ENCODE measurements around the gene ADM2.

The ADM2 gene

DNA sequence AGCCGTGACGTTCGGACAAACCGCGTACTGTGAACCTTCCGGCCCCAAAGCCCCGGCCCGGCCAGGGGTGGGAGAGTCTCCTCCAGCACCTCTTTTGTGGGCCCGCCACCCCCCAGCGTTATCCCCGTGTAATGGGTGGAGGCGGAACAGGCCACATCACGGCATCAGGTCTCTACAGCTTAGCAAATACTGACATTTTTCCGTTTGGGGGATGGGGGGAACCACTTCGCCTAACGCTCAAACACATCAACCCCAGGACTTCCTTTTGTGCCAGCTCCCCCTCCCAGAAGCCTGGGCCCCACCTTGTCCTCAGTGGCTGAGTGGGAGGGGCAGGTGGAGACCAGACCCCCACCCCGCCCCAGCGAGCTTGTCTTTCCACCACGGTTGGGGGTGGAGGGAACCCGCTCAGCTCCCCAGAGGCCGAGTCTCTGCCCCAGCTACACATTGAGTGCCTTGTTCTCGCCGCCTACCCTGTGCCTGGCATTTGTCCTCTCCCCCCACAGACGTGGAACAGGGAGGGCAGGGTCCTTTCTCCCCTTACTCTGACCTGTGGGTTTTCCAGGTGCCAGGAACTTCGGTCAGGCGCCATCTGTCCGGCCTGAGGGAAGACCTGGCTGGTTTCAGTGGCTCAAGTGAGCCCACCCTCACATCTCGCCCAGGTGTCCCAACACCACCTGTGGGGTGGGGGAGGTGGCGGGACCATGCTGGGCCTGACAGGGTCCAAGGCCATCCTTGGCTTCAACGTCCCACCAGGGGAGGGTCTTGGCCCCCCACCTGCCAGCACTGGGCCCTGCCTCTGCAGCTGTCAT, 36.1 kb upstream of the ADM2 start:
- DNase-seq (ENCODE audit: low read depth in 2 of 3, low spot score in 1 of 3) = no peak

DNA sequence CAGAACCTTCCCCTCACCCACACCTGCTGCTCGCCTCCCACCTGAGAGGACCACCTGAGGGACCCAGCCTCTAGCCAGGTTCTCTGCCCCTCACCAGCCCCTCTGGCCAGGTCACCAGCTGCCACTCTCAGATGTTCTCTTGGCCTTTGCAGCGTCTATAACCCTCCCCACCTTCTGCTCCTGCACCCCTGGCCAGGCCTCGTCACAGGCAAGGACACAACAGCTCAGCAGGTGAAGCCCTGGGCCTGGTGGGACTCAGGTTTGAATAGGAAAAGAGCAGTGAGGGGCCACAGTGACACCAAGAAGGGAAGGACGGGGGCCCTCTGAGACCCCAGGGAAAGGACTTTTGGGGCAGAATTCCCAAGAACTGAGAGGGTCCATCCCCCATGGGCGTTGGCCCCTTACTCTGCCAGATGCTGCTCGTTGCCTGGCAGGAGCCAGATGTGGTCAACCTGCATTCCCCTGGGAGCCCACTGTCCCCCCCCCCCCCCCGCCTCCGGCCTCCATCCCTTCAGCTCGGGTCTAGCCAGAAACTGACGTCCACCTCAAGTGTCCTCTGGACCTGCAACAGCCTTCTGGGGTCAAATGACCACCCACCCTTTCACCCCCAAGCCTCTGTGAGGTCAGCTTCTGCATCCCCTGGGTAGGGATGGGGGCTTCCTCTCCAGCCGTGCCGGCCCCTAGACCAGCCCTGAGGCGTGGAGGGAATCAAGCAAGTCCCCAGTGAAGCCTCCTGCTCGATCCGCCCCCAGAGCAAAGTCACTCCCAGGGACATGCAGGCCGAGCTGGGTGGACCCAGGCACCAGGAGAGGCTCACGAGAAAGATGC, 35.2 kb upstream of the ADM2 start:
- DNase-seq (ENCODE audit: low read depth in 2 of 3, low spot score in 1 of 3) = no peak

DNA sequence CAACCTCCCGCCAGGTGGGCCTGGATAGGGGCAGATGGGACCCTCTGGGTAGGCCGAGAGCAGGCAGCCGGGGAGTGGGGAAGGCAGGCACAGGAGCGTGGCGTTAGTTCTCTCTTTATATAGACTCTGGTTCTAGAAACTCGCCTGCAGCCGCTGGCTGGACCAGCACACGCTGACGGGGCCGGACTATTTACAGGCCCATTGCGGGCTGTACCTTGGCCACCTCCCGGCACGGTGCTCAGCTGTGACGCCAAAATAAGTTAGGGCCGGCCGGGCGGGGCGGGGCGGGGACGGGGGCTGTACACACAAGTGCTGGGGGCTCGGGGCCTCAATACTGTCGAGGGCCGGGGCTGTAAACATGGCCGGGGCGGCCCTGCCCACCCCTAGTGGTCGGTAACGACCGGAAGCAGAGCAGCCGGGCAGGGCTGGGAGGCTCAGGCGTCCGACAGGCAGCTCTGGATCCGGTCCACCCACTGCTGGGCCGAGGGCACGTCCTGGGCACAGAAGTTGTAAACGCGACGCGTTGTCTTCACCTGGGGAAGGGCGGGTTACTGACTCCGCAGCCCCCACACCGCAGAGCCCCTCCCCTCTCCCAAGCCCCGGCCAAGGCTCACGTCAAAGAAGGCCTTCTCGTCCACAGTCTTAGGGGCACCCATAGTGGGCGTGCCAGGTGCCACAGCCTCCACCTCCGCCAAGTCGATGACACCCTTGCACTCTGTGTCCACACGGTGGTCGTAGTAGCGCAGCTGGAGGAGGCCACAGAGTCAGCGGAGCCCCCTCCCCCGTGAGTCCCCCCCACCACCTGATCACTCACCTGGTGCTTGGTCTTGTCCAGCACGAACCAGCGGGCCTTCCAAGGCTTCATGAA, 34.4 kb upstream of the ADM2 start:
- no peak for DNase-seq (ENCODE audit: low read depth in 2 of 3, low spot score in 1 of 3)

DNA sequence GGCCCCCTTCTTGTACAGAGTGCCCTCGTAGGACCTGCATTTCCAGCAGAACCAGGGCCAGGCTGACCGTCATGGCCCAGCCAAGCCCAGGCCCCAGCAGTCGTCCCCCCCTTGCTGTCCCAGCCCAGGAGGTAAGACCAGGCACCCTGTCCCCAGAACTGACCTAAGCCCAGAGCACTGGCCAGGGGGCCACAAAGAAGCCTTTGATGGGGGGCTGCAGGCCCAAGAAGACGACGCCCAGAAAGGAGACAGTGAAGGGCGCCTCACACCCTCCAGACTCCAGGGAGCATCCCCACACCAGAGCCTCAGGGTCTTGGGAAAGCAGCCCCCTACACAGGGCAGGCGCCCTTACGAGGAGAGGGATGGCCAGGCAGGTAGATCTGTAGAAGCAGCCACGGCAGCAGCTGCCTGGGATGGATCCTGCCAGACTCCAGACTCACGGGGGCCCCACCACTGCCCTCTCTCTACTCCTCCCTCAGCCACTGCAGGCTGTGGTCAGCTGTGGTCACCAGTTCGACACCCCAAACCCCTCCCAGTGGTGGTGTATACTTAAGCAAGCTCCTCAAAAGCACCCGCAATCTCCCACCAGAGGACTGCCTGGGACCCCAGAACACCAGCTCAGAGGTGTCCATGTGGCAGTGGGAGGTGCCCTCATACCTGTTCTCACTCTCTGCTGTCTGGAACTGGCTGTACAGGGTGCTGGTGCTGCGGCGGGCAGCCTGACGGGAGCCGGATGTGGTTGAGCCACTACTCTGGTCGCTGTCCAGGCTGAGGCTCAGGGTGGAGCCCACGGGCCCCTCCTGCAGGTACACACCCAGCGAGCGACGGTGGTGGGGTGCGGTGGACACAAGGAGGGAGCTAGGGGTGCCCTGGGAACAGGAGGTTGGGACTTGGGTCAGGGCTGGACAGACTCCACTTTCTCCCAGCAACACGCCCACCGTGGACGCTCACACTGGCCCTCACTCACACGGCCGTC, 33.5 kb upstream of the ADM2 start:
- no peak for DNase-seq (ENCODE audit: low read depth in 2 of 3, low spot score in 1 of 3)

DNA sequence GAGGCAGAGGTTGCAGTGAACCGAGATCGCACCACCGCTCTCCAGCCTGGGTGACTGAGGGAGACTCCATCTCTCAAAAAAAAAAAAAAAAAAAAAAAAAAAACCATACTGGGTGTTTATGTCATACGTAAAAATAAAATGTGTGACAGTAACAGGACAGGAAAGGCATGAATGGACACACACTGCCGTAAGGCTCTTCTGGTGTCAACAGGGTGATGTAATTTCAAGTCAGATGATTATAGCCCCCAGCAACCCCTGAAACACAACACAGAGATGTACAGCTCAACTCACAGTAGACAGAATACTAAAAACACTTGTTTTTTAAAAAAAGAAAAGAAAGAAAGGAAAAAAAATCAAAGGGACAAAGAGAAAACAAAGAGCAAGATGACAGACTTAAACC, 28.7 kb upstream of the ADM2 start:
- DNase-seq (ENCODE audit: low read depth in 2 of 3, low spot score in 1 of 3) = no peak

DNA sequence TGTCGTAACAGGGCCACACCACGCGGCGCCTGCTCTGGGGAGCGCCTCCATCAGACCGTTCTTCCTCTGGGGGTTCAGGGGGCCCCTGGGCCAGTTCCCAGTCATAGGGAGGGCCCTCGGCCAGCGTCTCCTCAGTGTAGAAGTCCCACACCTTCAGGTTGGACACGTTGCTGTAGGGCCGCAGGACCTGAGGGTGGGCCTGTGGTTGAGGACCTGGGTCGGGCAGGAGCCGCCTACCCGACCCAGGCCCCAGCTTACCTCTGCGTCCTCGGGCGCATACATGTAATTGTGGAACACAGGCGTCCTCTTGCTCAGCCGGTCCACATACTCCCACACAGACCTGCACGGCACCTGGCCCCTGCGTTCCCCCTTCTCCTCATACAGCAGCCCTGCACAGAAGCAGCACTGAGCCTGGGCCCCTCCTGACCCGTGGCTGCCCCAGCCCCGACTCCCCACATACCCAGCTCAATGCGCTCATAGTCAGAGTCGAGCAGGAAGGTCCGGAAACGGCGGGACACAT, 26.7 kb upstream of the ADM2 start:
- DNase-seq (ENCODE audit: low read depth in 2 of 3, low spot score in 1 of 3) = no peak

DNA sequence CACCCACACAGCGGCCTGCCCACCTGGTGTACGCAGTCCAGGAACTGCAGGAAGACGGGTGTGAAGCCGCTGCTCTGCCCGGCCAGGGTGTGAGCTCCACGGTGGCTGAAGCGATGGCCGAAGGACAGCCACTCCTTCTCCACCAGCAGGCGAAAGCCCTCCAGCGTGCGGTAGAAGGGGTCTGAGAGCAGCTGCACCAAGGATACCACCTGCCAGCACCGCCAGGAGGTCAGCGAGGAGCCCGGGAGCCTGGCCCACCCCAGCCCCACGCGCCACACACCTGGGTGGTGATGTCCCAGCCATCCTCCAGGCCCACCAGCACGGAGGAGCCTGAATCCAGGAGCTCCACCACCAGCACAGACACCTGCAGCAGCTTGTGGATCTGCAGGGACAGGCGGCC, 26.1 kb upstream of the ADM2 start:
- no peak for DNase-seq (ENCODE audit: low read depth in 2 of 3, low spot score in 1 of 3)

DNA sequence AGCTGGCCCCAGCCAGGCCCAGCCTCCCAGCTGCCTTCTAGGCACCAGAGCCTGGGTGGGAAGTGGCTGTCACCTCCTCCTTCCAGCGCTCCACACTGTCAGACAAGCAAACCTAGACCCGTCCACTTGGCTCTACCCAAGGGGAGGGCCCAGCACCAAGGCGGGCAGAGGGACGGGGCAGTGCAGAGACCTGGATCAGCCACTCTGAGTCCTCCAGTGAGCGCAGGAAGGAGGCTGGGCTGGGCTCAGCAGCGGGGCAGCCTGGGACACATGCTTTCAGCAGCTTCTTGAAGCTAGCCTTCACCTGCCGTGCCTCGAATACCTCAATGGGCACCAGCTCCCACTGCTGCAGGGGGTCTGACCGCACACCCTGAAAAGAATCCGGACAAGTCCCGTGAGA, 25.3 kb upstream of the ADM2 start:
- DNase-seq (ENCODE audit: low read depth in 2 of 3, low spot score in 1 of 3) = no peak

DNA sequence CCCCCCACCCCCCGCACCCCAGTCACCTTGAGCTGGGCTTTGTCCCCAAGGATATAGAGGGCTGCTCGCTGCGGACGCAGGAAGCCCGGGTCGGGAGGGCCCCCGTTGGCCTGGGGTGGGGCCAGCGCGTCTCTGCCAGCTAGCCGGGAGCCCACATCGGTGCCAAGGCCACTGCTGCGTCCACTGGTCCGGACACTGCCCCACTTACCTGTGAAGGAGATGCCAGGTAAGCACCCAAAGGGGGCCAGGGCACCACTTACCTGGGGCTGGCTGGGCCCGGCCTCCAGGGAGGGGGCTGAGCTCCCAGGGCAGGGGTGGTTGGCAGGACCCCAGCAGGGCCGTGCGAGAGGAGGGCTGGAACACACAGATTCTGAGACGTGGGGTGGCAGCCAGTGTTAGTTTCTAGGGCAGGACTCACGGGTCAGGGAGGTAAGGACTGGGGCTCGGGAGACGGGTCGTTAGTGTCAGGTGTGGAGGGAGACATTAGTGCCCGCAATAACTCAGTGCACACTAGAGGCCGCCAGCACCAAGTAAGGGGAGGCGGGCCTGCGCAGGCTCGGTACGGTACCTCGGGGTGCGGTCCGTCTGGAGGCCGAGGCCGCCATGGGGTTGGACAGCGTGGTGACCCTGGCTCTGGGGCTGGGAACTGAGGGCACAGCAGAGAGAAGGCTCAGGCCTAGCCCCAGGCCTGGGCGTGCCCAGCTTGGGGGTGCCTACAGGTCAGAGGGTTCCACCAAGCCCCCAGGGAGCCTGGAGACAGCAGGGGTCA, 24.7 kb upstream of the ADM2 start:
- DNase-seq (ENCODE audit: low read depth in 2 of 3, low spot score in 1 of 3) = no peak

DNA sequence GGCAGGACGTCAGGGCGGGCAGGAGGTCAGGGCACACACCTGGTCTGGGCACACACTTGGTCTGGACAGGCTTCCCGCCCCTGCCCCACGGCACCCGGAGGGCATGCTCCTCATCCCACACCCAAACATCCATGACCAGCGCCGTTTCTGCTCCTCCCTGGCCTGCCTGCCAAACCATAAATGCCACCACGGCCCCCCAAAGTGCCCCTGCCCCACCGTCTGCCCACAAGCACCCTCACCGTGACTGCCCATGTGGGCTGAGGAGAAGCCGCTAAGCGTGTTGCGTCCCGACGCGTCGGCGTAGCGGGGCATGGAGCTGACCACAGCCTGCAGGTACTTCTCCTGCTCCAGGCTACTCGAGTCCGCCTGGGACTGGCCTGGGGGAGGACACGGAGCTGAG, 22.3 kb upstream of the ADM2 start:
- no peak for DNase-seq (ENCODE audit: low read depth in 2 of 3, low spot score in 1 of 3)

DNA sequence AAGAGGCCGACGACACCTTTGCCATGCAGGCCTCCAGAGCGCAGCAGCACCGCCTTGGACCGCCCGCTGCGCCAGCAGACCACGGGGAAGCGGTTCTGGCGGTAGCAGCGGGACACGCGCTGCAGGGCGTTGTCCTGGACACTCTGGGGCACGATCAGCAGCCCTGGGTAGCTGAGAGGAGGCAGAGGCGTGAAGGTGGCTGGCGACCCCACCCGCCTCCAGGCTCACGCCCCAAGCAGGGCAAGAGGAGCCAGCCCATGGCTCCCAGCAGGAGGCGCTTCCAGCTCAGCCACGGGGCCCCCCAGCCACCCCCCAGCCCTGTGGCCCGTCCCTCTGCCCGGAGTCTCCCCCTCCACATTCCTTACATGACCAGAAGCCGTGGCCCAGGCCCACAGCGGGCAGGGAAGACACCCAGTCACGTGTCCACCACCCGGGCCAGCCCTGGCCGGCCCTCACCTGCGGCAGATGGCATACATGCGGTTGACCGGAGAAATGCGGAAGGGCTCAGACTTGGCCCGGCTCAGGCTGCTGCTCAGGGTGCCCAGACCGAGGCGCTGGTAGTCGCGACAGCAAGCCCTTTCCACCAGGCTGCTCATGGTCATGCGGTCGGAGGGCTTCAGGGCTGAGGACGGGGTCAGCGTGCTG, 21.7 kb upstream of the ADM2 start:
- no peak for DNase-seq (ENCODE audit: low read depth in 2 of 3, low spot score in 1 of 3)

DNA sequence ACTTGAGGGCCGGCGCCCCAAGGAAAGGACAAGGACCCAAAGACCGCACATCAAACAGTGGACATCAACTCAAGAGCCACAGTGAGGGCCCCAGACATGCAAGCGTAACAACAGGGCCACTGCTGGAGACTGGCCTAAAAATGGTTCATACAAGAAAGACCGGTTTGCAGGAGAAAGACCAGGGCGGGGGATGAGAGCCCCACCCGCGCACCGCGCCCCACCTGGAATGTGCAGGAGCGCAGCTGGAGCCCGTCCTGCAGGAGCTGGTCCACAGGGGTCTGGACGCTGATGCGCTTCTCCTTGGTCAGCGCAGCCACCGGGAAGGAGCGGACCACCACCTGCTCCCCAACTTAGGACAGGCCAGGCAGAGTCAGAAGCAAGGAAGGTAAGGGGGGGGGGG, 20.4 kb upstream of the ADM2 start:
- no peak for DNase-seq (ENCODE audit: low read depth in 2 of 3, low spot score in 1 of 3)

DNA sequence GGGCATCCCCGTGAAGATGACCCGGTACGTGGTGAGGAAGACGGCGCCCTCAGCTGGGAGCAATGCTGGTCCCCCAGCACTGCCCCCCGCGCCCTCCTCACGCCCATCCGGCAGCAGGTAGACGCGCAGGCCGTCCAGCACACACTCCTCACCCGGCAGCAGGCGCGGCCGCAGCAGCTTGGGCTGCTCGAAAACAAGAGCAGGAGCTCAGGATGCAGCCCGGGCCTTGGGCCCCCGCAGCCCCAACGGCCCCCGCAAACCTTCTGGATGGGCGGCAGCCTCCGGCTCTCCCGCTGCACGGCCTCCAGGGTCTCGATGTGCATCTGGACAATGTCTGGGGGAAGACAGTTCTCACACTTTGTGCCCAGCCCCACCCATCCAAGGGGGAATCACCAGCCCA, 19.8 kb upstream of the ADM2 start:
- no peak for DNase-seq (ENCODE audit: low read depth in 2 of 3, low spot score in 1 of 3)

DNA sequence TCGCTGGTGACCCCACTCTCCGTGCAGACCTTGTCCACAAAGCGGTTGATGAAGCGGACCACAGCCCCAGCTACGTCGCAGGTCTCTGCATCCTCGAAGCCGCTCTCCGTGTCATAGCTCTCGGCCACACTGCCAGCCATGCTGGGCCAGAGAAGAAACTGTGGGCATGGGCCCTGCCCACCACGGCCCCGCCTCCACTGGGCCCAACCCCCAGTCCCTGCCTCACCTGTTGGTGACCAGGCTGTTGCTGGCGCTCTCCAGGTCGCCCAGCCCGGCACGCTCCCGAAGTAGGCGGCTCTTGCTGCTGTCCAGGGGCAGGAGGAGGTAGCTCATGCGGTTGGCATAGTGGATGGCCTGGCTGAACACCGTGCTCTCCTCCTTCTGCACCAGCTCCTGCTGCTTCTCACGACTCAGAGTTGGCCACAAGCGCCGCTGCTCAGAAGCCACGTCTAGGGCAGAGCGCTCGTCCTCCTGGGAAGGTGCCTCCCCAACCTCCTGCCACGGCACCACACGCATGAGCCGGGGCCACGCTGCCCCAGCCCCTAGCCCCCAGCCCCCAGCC, 19.3 kb upstream of the ADM2 start:
- DNase-seq (ENCODE audit: low read depth in 2 of 3, low spot score in 1 of 3) = no peak

DNA sequence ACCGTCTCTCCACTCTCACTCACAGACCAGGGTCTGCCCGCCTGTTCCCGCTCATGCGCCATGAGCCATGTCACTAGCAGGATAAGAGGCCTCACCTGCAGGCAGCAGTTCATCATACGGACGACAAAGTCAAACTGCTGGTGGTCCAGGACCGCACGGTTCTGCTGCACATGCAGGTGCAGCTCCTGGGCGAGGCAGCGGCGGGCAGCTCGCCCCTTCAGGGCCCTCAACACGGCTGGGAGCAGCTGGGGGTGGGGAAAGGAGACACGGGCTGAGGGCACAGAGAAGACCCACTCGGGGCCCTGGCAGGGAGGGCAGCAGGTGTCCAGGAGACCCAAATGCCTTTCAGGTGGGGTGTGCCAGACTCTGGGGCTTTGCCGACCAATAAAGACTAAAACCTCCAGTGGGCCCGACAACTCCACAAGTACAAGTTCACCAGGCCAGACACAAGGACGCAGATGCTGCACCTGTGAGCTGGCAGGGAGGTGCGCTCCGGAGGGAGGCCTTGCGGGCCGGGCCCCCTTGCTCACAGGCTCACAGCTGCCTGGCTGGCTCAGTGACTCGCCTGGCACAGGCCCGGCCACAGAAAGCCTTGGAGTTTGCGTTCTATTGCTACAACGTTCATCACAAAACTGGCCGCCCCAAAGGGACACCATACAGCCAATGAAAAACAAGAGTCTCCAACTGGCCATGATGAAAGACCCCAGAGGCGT, 18.0 kb upstream of the ADM2 start:
- no peak for DNase-seq (ENCODE audit: low read depth in 2 of 3, low spot score in 1 of 3)

DNA sequence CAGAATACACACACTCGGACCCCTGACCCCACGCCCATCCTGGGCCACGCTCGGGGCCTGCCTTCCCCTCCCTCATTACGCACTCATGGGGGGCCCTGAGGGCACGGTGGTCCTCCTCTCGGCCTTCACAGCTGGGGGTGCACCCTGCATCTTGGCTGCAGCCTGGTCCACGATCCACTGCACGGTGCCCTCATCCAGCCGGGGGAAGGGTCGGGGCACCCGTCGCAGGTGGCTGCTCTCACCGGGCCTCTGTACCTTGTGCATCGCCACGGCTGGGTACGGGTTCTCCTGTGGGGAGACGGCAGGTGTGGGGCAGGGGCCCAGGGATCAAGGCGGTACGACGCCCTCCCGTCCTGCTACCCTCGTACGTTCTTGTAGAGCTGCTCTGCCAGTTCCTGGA, 16.9 kb upstream of the ADM2 start:
- DNase-seq (ENCODE audit: low read depth in 2 of 3, low spot score in 1 of 3) = no peak

DNA sequence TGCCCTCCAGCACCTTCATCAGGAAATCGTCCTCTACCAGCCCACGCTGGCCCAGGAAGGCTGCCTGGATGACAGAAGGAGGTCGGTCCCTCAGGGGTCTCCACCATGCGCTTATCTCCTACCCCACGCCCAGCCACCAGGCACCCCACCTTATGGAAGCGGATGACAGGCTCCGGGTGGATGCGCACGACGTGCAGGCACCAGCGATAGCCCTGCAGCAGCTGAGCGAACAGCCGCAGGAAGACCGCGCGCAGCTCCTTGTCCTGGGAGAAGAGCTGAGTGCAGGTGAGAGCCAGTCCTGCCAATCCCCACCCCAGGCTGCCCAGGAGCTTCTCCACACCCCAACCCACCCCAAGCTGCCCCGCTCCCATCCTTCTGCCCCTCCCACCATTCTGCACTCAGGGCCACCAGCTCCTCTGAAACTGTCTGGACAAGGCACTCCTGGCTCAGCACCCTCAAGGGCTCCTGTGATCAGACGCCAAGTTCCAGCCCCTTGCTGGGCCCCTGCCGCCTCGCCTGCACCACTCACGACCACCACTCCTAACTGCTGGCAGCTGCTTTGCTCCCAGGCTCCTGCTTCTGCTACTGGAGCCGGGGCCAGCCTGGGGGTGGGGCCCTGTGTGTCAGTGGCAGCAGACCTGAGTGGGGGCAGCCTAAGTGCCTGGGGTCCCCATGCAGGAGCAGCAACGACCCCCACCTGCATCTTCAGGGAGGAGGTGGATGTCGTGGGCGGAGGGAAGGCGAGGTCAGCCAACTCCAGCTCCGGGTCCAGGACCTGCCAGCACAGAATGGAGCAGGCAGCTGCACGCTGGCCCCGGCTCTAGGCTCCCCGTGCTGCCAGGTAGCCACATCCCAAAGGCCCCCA, 16.0 kb upstream of the ADM2 start:
- no peak for DNase-seq (ENCODE audit: low read depth in 2 of 3, low spot score in 1 of 3)
